ENCODE measurements around the gene IRF7. TPM values are rescaled to one million over a fixed set of nuclear protein-coding genes. Genes with fewer than 3 reads are reported as not detected.

IRF7 gene
- total RNA-seq, 1 donor from 2014 or later, result 45.3 TPM

GRCh38 chr11:636511-637332 is 21.0 kb upstream of the IRF7 start, which contains the start of gene DRD4:
TSS of gene DRD4 (plus strand) at chr11:637269. CDS start at chr11:637305, 36 bp downstream.
- intact Hi-C loops (cut with micrococcal nuclease), result no loop called here
- Mint-ChIP-seq H3K4me1 (peaks cover 8% of the 10 kb centered on the region), H3K27me3 (peaks cover 27% of the 10 kb centered on the region), H3K36me3 (ENCODE audit: low read depth) (peaks cover 5% of the 10 kb centered on the region), H3K4me3 (peak within 1 kb of the TSS; percentile 49), H3K9me3 (no peaks in the 10 kb centered on the region), H3K27ac (peak within 1 kb of the TSS; percentile 51)
- no peak for DNase-seq

- no peak for DNase-seq
- intact Hi-C loops (cut with micrococcal nuclease), result no loop called here
- Mint-ChIP-seq H3K4me1 (peaks cover 8% of the 10 kb centered on the region), H3K4me3 (no peak overlapping the region), H3K27me3 (peaks cover 27% of the 10 kb centered on the region), H3K27ac (no peak overlapping the region), H3K9me3 (no peaks in the 10 kb centered on the region), H3K36me3 (ENCODE audit: low read depth) (peaks cover 5% of the 10 kb centered on the region)
Observed at GRCh38 chr11:635945-636510, 20.3 kb upstream of the IRF7 start.

- H3K9me3 Mint-ChIP-seq, result no peaks in the 10 kb centered on the region
- peaks cover 22% of the 10 kb centered on the region for H3K27me3 Mint-ChIP-seq
- H3K4me3 Mint-ChIP-seq, result no peak overlapping the region
- peaks cover 5% of the 10 kb centered on the region for H3K36me3 Mint-ChIP-seq (ENCODE audit: low read depth)
- DNase-seq, result no peak
- no peak overlapping the region for H3K27ac Mint-ChIP-seq
- intact Hi-C loops (cut with micrococcal nuclease), result no loop called here
- H3K4me1 Mint-ChIP-seq, result peaks cover 18% of the 10 kb centered on the region
Observed at GRCh38 chr11:630871-631270, 15.1 kb upstream of the IRF7 start.

- DNase-seq, result peak; percentile 67
- Mint-ChIP-seq H3K27me3 (peaks cover 19% of the 10 kb centered on the region), H3K27ac (peak overlapping the region; percentile 62), H3K36me3 (ENCODE audit: low read depth) (peaks cover 5% of the 10 kb centered on the region), H3K4me3 (peak overlapping the region; percentile 9), H3K4me1 (peaks cover 16% of the 10 kb centered on the region), H3K9me3 (no peaks in the 10 kb centered on the region)
- intact Hi-C loops (cut with micrococcal nuclease), result no loop called here
Observed at GRCh38 chr11:629237-629583, 13.5 kb upstream of the IRF7 start.

GRCh38 chr11:628056-628455 is 12.3 kb upstream of the IRF7 start:
- DNase-seq, result no peak
- intact Hi-C loops (cut with micrococcal nuclease), result no loop called here
- peaks cover 5% of the 10 kb centered on the region for H3K36me3 Mint-ChIP-seq (ENCODE audit: low read depth)
- H3K27me3 Mint-ChIP-seq, result peaks cover 19% of the 10 kb centered on the region
- peak overlapping the region; percentile 9 for H3K4me3 Mint-ChIP-seq
- H3K4me1 Mint-ChIP-seq, result peaks cover 16% of the 10 kb centered on the region
- no peaks in the 10 kb centered on the region for H3K9me3 Mint-ChIP-seq
- H3K27ac Mint-ChIP-seq, result peak overlapping the region; percentile 59

- intact Hi-C loops (cut with micrococcal nuclease), result no loop called here
Observed at GRCh38 chr11:627308-627576, 11.5 kb upstream of the IRF7 start.

GRCh38 chr11:626475-627307 is 10.9 kb upstream of the IRF7 start, which contains the start of gene SCT:
TSS of gene SCT (minus strand) at chr11:627181. CDS start at chr11:627143, 38 bp downstream.
- Mint-ChIP-seq H3K36me3 (ENCODE audit: low read depth) (peaks cover 5% of the 10 kb centered on the region), H3K4me3 (no peak within 1 kb of the TSS), H3K4me1 (peaks cover 16% of the 10 kb centered on the region), H3K27ac (no peak within 1 kb of the TSS), H3K9me3 (no peaks in the 10 kb centered on the region), H3K27me3 (peaks cover 19% of the 10 kb centered on the region)
- DNase-seq, result no peak
- intact Hi-C loops (cut with micrococcal nuclease), result no loop called here

More at GRCh38 chr11:627308-627576, 11.5 kb upstream of the IRF7 start:
- no peak overlapping the region for H3K4me3 Mint-ChIP-seq
- peaks cover 5% of the 10 kb centered on the region for H3K36me3 Mint-ChIP-seq (ENCODE audit: low read depth)
- H3K9me3 Mint-ChIP-seq, result no peaks in the 10 kb centered on the region
- H3K27me3 Mint-ChIP-seq, result peaks cover 19% of the 10 kb centered on the region
- H3K27ac Mint-ChIP-seq, result no peak overlapping the region
- H3K4me1 Mint-ChIP-seq, result peaks cover 16% of the 10 kb centered on the region
- no peak for DNase-seq

- intact Hi-C loops (cut with micrococcal nuclease), result no loop called here
- peaks cover 16% of the 10 kb centered on the region for H3K4me1 Mint-ChIP-seq
- no peak for DNase-seq
Observed at GRCh38 chr11:625636-626268, 10.0 kb upstream of the IRF7 start.

GRCh38 chr11:624705-625635 is 9.2 kb upstream of the IRF7 start, which contains the start of gene CDHR5:
TSS of gene CDHR5 (minus strand) at chr11:624955. CDS start at chr11:624902, 53 bp downstream.
- Mint-ChIP-seq H3K36me3 (ENCODE audit: low read depth) (peaks cover 5% of the 10 kb centered on the region), H3K4me1 (peaks cover 16% of the 10 kb centered on the region), H3K9me3 (no peaks in the 10 kb centered on the region), H3K4me3 (no peak within 1 kb of the TSS), H3K27me3 (peaks cover 19% of the 10 kb centered on the region), H3K27ac (no peak within 1 kb of the TSS)
- DNase-seq, result no peak
- intact Hi-C loops (cut with micrococcal nuclease), result no loop called here

More at GRCh38 chr11:625636-626268, 10.0 kb upstream of the IRF7 start:
- H3K27ac Mint-ChIP-seq, result no peak overlapping the region
- H3K36me3 Mint-ChIP-seq (ENCODE audit: low read depth), result peaks cover 5% of the 10 kb centered on the region
- H3K27me3 Mint-ChIP-seq, result peaks cover 19% of the 10 kb centered on the region
- no peak overlapping the region for H3K4me3 Mint-ChIP-seq
- no peaks in the 10 kb centered on the region for H3K9me3 Mint-ChIP-seq

- DNase-seq, result no peak
- Mint-ChIP-seq H3K9me3 (no peaks in the 10 kb centered on the region), H3K27ac (no peak overlapping the region), H3K27me3 (peaks cover 16% of the 10 kb centered on the region), H3K36me3 (ENCODE audit: low read depth) (peaks cover 5% of the 10 kb centered on the region), H3K4me1 (peaks cover 10% of the 10 kb centered on the region), H3K4me3 (no peak overlapping the region)
- intact Hi-C loops (cut with micrococcal nuclease), result no loop called here
Observed at GRCh38 chr11:623999-624704, 8.4 kb upstream of the IRF7 start.

- Mint-ChIP-seq H3K4me1 (peaks cover 3% of the 10 kb centered on the region), H3K27me3 (peaks cover 10% of the 10 kb centered on the region), H3K9me3 (no peaks in the 10 kb centered on the region), H3K4me3 (no peak overlapping the region), H3K36me3 (ENCODE audit: low read depth) (peaks cover 2% of the 10 kb centered on the region), H3K27ac (no peak overlapping the region)
- DNase-seq, result no peak
- intact Hi-C loops (cut with micrococcal nuclease), result no loop called here
Observed at GRCh38 chr11:623349-623869, 7.7 kb upstream of the IRF7 start.

- Mint-ChIP-seq H3K27ac (no peak overlapping the region), H3K4me3 (no peak overlapping the region), H3K27me3 (no peaks in the 10 kb centered on the region), H3K36me3 (ENCODE audit: low read depth) (no peaks in the 10 kb centered on the region), H3K4me1 (no peaks in the 10 kb centered on the region), H3K9me3 (no peaks in the 10 kb centered on the region)
- no peak for DNase-seq
- intact Hi-C loops (cut with micrococcal nuclease), result no loop called here
Observed at GRCh38 chr11:621838-622237, 6.1 kb upstream of the IRF7 start.
